Fibroblast of skin of scalp (primary cell): Measurements from ENCODE around the gene PSTPIP2. TPM values are rescaled to one million over a fixed set of nuclear protein-coding genes. Genes with fewer than 3 reads are reported as not detected.
"Not testable (repeated sequence)": the region's sequence is repeated elsewhere in the genome, so short reads cannot be mapped to it uniquely, and the experiment has no call there.

ENCODE experiments used
- DNase-seq: peaks from one replicate; pipeline ENCODE4 v3.0.0-alpha.2; 2013
- polyA plus RNA-seq, 2 experiments: library from polyadenylated mRNA; unstranded; fragments of 120-200 nt; gene quantifications; one replicate each; pipeline ENCODE4 v1.2.1, GENCODE V29; 2013; ENCODE audit not compliant: insufficient read length in 2 of 2

PSTPIP2 gene, protein sequence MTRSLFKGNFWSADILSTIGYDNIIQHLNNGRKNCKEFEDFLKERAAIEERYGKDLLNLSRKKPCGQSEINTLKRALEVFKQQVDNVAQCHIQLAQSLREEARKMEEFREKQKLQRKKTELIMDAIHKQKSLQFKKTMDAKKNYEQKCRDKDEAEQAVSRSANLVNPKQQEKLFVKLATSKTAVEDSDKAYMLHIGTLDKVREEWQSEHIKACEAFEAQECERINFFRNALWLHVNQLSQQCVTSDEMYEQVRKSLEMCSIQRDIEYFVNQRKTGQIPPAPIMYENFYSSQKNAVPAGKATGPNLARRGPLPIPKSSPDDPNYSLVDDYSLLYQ
- 5.3 TPM for polyA plus RNA-seq (2013, experiment 1 of 2; ENCODE audit: insufficient read length)
- polyA plus RNA-seq (2013, experiment 2 of 2; ENCODE audit: insufficient read length), result 5.4 TPM

DNA sequence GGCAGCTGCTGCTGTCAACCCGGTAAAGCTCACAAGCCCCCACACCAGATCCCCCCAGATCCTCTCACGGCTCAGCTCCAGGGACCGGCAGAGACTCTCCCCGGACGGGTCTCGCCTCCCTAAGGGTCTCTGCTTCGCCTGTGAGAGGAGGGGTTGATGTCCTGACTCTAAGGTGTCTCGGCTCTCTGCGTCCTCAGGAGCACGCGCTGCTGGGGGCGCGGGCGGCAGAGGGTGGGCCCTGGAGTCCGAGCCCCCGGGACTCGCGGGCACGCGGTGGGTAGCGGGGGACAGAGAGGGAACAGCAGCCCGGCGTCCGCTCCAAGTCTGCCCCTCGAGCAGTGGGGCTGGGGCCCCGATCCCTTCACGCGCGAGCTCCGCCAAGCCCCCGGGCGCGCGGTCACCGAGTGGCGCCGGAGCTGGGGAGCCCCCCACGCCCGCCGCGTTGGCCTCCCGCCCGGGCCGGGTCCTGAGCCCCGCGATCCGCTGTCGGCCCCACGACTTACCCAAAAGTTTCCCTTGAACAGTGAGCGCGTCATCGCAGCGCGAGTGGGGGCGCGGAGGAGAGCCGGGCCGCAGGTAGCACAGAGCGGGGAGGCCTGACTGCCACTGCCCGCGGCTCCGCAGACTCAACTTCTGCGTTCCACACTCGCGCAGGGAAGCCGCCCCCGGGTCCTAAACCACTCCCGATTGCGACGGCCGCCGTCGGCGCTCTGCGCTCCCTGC lies at the start of gene PSTPIP2:
PSTPIP2 (minus strand) TSS at position 608 of the 723 bp plus-strand sequence; CDS start at position 536, 72 bp downstream.
- DNase-seq, result peak; percentile 64

DNA sequence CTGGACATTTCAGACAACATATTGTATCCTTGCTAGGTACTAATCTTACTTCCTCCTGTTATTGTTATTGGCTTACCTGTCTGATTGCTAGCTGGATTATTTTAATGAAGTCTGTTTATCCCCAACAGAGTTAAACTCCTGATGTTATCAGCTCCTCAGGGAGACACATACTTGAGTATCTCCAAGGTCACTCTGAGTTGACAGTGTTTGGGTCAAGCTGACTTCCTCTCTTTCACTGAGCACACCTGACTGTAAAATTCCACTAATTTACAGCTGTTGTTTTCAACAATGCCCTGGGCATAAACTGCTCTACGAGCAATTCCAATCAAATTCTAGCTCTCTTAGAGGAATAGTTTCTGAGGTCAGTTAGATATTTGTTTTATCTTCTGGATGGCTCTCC lies 41.7 kb upstream of the PSTPIP2 start:
- no peak for DNase-seq

GRCh38 chr18:46110406-46110805 lies 38.3 kb upstream of the PSTPIP2 start:
- no peak for DNase-seq

DNA sequence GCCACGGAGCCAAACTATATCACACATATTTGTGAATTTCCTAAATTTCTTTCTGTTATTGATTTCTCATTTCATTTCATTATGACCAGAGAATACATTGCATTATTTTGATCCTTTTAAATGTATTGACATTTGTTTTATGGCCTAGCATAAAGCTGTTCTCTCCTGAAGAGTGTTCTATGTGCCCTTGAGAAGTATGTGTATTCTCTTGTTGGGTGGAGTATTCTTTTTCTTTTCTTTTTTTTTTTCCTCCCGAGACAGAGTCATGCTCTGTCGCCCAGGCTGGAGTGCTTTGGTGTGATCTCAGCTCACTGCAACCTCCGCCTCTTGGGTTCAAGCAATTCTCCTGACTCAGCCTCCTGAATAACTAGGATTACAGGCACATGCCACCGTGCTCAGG lies 37.3 kb upstream of the PSTPIP2 start:
- no peak for DNase-seq

GRCh38 chr18:46104128-46104911 lies 32.3 kb upstream of the PSTPIP2 start, which contains the start of gene HAUS1:
Gene HAUS1 (plus strand): TSS chr18:46104385. CDS start chr18:46104412, 27 bp downstream.
- peak; percentile 84 for DNase-seq

DNA sequence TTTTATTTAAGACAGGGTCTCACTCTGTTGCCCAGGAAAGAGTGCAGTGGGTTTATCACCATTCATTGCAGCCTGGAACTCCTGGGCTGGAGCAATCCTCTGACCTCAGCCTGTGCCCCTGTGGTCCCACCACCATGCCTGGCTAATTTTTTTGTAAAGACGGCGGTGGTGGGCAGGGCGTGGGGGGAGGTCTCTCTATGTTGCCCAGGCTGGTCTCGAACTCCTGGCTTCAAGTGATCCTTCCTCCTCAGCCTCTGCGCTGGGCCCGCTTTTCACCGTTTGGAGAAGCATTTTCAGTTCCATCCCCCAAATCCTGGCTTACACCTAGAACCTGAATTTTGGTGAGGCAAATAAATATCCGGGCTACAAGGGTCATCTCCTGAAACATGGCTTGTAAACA lies 27.4 kb upstream of the PSTPIP2 start:
- DNase-seq, result no peak

GRCh38 chr18:46098616-46098933 lies 26.5 kb upstream of the PSTPIP2 start:
- DNase-seq, result no peak

- peak; percentile 86 for DNase-seq
Measured at GRCh38 chr18:46097801-46098615, 25.9 kb upstream of the PSTPIP2 start, which contains the start of gene ATP5F1A. Gene ATP5F1A (minus strand): TSS chr18:46098296. CDS start chr18:46098231, 65 bp downstream.

DNA sequence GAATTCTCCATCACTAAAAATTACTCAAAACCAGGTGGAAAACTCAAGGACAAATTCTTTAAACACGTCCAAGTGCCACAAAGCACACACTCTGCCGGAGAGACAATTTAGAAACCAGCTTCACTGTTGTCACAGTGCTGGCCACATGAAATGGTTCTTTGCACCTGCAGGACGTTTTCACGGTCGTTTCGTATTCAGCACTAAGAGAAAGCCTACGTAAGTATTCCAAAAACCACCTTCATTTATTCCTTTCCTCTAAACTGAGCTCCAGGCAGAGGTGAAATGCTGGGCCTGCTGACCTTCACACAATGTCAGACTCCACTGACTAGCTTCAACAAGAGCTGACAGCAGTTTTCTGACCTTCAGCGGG lies 25.4 kb upstream of the PSTPIP2 start:
- DNase-seq, result no peak

- no peak for DNase-seq
Measured at GRCh38 chr18:46096651-46097300, 24.7 kb upstream of the PSTPIP2 start.

GRCh38 chr18:46095532-46095931 lies 23.5 kb upstream of the PSTPIP2 start:
- DNase-seq, result no peak

DNA sequence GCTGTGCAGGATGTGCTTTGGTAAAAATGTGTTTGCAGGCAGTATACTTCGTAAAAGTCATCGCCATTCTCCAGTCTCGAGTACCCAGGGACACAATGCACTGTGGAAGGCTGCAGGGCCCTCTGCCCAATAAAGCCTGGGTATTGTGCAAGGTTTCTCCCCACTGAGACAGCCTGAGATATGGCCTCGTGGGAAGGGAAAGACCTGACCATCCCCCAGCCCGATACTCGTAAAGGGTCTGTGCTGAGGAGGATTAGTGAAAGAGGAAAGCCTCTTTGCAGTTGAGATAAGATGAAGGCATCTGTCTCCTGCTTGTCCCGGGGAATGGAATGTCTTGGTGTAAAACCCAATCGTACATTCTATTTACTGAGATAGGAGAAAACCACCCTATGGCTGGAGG lies 16.4 kb upstream of the PSTPIP2 start:
- DNase-seq, result not testable (repeated sequence)

- DNase-seq, result no peak
Measured at GRCh38 chr18:46084431-46084830, 12.4 kb upstream of the PSTPIP2 start.

- DNase-seq, result no peak
Measured at GRCh38 chr18:46080156-46080555, 8.1 kb upstream of the PSTPIP2 start.

DNA sequence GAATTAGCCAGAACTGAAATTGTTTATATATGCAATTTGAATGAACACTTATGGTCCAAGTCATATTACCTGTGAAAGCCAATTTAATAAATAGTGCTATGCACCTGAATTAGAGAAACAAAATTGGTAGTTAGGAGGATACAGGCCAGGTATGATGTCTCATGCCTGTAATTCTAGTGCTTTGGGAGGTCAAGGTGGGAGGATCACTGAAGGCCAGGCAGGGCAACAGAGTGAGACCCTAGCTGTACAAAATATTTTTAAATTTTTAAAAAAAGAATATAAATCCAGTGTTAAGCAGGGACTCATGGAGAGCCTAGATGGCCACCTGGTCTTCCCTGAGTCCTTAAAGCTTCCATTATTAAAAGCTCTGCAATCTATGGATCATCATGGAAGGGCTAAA lies 7.3 kb upstream of the PSTPIP2 start:
- no peak for DNase-seq

- peak; percentile 75 for DNase-seq
Measured at GRCh38 chr18:46073474-46074331, 1.6 kb upstream of the PSTPIP2 start.

DNA sequence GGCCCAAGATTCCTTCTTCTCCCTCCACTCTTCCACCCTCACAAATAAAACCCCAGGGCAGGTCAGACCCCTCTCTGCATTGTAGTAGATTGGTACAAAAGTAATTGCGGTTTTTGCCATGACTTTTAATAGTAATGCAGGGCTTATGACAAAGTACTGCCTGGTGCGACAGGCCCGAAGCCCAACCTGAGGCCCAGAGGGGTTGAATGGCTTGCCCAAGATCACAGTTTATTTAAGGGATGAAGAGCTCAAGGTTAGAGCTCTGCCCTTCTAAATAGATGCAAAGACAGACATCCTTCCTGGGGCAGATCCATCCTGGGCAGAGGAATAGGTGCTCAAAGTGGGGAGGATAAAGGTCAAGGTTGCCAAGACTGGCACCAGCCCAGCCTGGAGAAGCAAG lies 899 bp upstream of the PSTPIP2 start:
- no peak for DNase-seq

DNA sequence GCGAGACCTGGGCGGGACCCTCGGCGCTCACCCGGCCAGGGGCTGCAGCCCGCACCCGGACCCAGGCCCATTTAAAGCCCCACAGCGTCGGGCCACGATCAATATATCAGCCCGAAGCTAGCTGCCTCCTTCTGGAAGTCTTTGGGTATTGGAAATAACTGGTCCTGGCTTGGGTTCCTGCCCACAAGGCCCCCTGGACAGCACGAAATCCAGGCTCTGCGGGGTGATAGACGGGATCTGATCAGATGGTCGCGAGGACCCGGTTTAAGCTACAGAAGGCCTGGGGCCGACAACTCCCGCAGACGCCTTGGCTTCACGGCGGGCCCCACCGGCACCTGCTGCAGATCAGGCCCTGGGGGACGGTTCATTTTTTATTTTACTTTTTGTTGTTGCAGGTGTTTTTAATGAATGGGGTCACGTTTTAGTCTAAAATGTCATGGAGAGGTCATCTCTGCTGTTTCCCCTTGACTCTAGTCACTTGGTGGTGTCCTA lies 362 bp upstream of the PSTPIP2 start:
- no peak for DNase-seq

DNA sequence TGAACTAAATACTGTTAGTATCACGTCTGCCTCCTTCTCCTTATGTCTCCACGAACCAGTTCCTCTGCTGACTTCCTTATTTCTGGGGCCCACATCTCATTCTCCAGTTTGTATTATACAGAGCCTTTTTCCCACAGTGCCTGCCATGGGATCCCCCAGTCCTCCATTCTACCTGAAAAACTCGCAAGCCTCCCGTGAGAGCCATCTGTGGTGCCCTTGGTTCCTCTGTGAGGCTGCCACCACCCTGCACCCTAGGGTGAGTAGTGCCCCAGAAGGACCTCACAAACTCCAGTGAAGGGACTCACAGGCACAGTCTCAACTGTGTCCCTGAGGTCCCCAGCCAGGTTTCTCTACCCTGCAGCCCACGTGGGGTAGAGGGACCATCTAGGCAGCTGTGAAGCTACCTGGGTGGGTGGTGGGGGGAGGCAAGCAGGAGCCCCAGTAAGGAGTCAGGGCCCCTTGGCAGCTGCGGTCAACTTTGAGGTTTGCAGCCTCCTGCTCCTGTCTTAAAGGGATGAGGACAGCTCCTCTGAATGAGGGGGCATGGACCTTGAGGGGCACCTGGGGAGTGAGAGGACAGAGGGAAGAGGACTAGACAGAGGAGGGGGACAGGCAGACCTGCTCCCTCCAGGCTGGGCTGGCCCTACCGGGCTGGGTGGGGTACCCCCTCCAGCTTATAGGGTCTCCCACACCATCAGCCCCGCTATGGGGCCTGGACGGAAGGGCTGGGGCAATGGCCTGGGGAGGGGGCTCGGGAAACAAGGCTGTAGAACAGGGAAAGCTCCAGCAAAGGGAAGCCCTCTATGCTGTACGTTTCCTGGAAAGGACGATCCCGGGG lies 1.0 kb downstream of the PSTPIP2 start:
- no peak for DNase-seq
